HG03066 (cell line): ENCODE measurements around the gene NDOR1.

Experiments used
- ATAC-seq: cut with Tn5 transposase; IDR thresholded peaks from one replicate; pipeline ENCODE4 v1.9.1; 2021; ENCODE audit warnings: low read depth; ENCODE audit not compliant: unreplicated experiment

The NDOR1 gene

GRCh38 chr9:137195525-137196220, 9.8 kb upstream of the NDOR1 start:
- no peak for ATAC-seq

GRCh38 chr9:137198051-137198901, 7.2 kb upstream of the NDOR1 start:
- no peak for ATAC-seq

- no peak for ATAC-seq
Observed at GRCh38 chr9:137198902-137199283, 6.6 kb upstream of the NDOR1 start.

- no peak for ATAC-seq
Observed at GRCh38 chr9:137199411-137200121, 5.9 kb upstream of the NDOR1 start.

GRCh38 chr9:137200311-137201204, 4.9 kb upstream of the NDOR1 start, which contains the start of gene TPRN:
Gene TPRN (minus strand): TSS chr9:137200741. CDS start chr9:137200711, 30 bp downstream.
- peak; percentile 92 for ATAC-seq

GRCh38 chr9:137201205-137201868, 4.2 kb upstream of the NDOR1 start:
- no peak for ATAC-seq

GRCh38 chr9:137202966-137203365, 2.5 kb upstream of the NDOR1 start:
- no peak for ATAC-seq

- no peak for ATAC-seq
Observed at GRCh38 chr9:137204731-137205125, 772 bp upstream of the NDOR1 start.

GRCh38 chr9:137206602-137207001, 1.1 kb downstream of the NDOR1 start:
- ATAC-seq, result no peak

- ATAC-seq, result no peak
Observed at GRCh38 chr9:137211532-137211931, 6.0 kb downstream of the NDOR1 start.

GRCh38 chr9:137212520-137212919, 7.0 kb downstream of the NDOR1 start:
- no peak for ATAC-seq

GRCh38 chr9:137213160-137214060, 7.9 kb downstream of the NDOR1 start:
- no peak for ATAC-seq

GRCh38 chr9:137214620-137215019, 9.1 kb downstream of the NDOR1 start:
- no peak for ATAC-seq

- ATAC-seq, result no peak
Observed at GRCh38 chr9:137215196-137215986, 9.9 kb downstream of the NDOR1 start.

- ATAC-seq, result no peak
Observed at GRCh38 chr9:137216188-137216965, 10.9 kb downstream of the NDOR1 start.

GRCh38 chr9:137217276-137218211, 12.0 kb downstream of the NDOR1 start:
- no peak for ATAC-seq
